AG10803 (cell line): ENCODE results near the gene MEGF10.
A peak's percentile ranks its signal among the peaks of the same experiment; 100 is the strongest.

Experiments used
- DNase-seq: peaks from one replicate; pipeline ENCODE4 v3.0.0; 2010; ENCODE audit warnings: low read depth
- H3K4me3 ChIP-seq: 2 replicates; pipeline ENCODE4 v1.5.1; 2011; ENCODE audit warnings: mild to moderate bottlenecking, low read length, control low read depth
- CTCF ChIP-seq: conservative IDR thresholded peaks from 2 replicates; pipeline ENCODE4 v1.5.1; 2011; ENCODE audit warnings: mild to moderate bottlenecking, low read length, control low read depth, inconsistent platforms

MEGF10 gene

DNA sequence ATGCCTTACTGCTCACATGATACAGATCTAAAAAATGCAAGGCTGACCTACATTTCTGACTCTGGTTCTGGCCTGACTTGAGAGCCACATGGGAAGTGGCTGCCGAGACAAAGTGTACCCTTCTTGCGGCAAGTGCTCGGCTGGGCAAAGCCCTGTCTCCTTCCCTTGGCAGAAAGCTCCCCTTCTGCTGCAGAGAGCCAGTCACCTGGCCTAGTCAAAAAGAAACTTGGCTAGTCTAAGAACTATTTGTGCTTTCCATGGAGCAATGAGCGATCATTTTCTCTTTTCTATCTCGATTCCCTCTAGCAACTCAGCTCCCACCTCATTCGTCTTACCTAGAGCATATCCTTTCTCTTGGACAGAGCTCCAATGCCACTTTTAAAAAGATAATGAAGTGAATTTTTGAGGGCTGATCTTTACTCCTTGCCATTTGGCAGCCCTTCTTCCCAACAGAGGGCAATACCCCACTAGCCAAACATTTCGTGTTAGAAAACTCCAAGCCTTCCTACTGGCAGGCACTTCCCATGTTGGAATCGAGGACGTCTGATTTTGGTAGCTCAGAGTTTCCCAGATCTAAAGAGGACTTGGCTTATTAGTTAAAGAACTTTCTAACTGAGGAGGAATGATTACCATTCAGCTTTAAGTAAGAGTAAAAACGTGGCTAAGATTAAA lies 118.8 kb downstream of the MEGF10 start:
- H3K4me3 ChIP-seq: no peak overlapping the region
- DNase-seq: peak; percentile 3

GRCh38 chr5:127409921-127410675 lies 119.5 kb downstream of the MEGF10 start:
- no peak overlapping the region for H3K4me3 ChIP-seq
- no peak for TF ChIP-seq CTCF
- no peak for DNase-seq

More for the DNA sequence above, 118.8 kb downstream of the MEGF10 start:
- no peak for TF ChIP-seq CTCF

DNA sequence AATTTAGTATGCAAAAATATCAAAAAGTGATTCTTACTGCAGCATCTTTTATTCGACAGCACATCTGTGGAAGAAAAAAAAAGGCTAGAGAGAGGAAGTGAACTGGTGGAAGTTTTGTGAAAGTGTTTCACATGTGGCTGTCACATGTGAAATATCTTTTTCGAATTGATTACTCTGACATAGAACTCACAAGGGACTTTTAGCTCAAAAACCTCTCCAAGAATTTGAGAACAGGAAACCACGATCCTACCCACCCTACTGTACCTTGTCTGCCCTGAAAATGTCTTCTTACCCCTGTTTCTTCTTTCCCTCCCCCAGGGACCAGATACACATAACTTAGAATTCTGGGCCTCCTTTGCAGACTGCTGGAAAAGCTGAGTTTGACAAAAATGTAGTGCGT lies 120.4 kb downstream of the MEGF10 start:
- no peak overlapping the region for H3K4me3 ChIP-seq
- TF ChIP-seq CTCF: no peak
- DNase-seq: no peak

GRCh38 chr5:127411381-127411780 lies 120.8 kb downstream of the MEGF10 start:
- no peak for TF ChIP-seq CTCF
- no peak for DNase-seq
- H3K4me3 ChIP-seq: no peak overlapping the region

- no peak for DNase-seq
- H3K4me3 ChIP-seq: no peak overlapping the region
- no peak for TF ChIP-seq CTCF
Measured at GRCh38 chr5:127412698-127413097, 122.1 kb downstream of the MEGF10 start.

- no peak for TF ChIP-seq CTCF
- H3K4me3 ChIP-seq: no peak overlapping the region
- no peak for DNase-seq
Measured at GRCh38 chr5:127415034-127415433, 124.4 kb downstream of the MEGF10 start.

GRCh38 chr5:127416906-127417305 lies 126.3 kb downstream of the MEGF10 start:
- no peak for DNase-seq
- no peak for TF ChIP-seq CTCF

More at GRCh38 chr5:127416906-127417305, 126.3 kb downstream of the MEGF10 start:
- H3K4me3 ChIP-seq: no peak overlapping the region
